Pancreas (tissue), 10 donors: ENCODE measurements around the gene FOS. TPM values are rescaled to one million over a fixed set of nuclear protein-coding genes. Genes with fewer than 3 reads are reported as not detected.

Experiments
- ATAC-seq, 4 donors: fragments of 200-7000 bp; cut with Tn5 transposase; one replicate each; pipeline versions ENCODE4 v1.8.0 to v1.9.1; 2020; ENCODE audit warnings: mild to moderate bottlenecking in 4 of 4, moderate library complexity in 4 of 4
- DNase-seq, 6 donors: peaks; one replicate each; pipeline ENCODE4 v3.0.0-alpha.2; 2020
- FAIRE-seq: peaks from 2 replicates; lab custom pipeline; 2012; peaks lifted over from hg19 to GRCh38; lab: Jason Lieb, UNC
- H3K27ac ChIP-seq, 4 donors: fragments of 200-600 bp; sonication (generic); 1 replicate in 3 of 4; 2 replicates in 1 of 4; pipeline versions ENCODE4 v1.5.0 to v1.8.0; 2020
- H3K27me3 ChIP-seq, 4 donors: fragments of 200-600 bp; one replicate each; pipeline ENCODE4 v1.8.0; 2021
- H3K36me3 ChIP-seq, 3 donors: fragments of 200-600 bp; sonication (generic) in 1 of 3; one replicate each; pipeline versions ENCODE4 v1.5.0 to v1.8.0; 2020 to 2021
- H3K4me1 ChIP-seq, 3 donors: fragments of 200-600 bp; one replicate each; pipeline ENCODE4 v1.8.0; 2021
- H3K4me3 ChIP-seq, 4 donors: fragments of 200-600 bp; sonication (generic) in 2 of 4; one replicate each; pipeline versions ENCODE4 v1.5.0 to v1.8.0; 2020 to 2021
- H3K9me3 ChIP-seq, 4 donors: fragments of 200-600 bp; one replicate each; pipeline ENCODE4 v1.8.0; 2021
- CTCF ChIP-seq, 4 donors: fragments of 200-600 bp; sonication (generic) in 3 of 4; IDR thresholded peaks; one replicate each; pipeline versions ENCODE4 v1.5.0 to v1.8.0; 2021; ENCODE audit warnings: antibody characterized with exemption in 4 of 4
- WGBS, 2 donors: extraction: QIAGEN DNeasy Blood & Tissue Kit; methylation state at CpG; one replicate each; pipeline ENCODE4 v1.1.7; 2013; 5-methylcytosine and 5-hydroxymethylcytosine counted together
- intact Hi-C, 3 donors: fragments of 100-400 bp; cut with DNase I; formaldehyde crosslinking; loops; one replicate each; pipeline versions ENCODE4 v1.11.1 to v1.14.2; 2022
- polyA plus RNA-seq, 2 donors: library from polyadenylated mRNA; stranded (reverse); fragments of 200-250 nt; gene quantifications; one replicate each; pipeline ENCODE4 v1.2.3, GENCODE V29; 2013
- total RNA-seq, 6 donors: library from RNA; stranded (reverse); fragmentation: NEBNext Ultra II Directional in 4 of 6; extraction: Animal tissue kit (Norgen Biotek cat#: 25700) in 4 of 6; gene quantifications; one replicate each; pipeline versions ENCODE4 v1.2.1 to v1.2.4, GENCODE V29; 2021 to 2023
- donor health status: healthy with polysubstance abuse.
- donor health status: DM: no; HTN: no; CAD: no; lungs with moderate emphysema.
- donor health status: DM: no; HTN: no; CAD: no.
- donor health status: control.
- donor health status: control.
- donor health status: Bipolar disorder and iron deficiency.
- donor health status: DM: yes; HTN: yes; CAD: no.
- donor health status: DM: no; HTN: no; CAD: no.
- donor health status: DM: no; HTN: no; CAD: no.
- donor health status: DM: yes; HTN: yes; CAD: no.

The FOS gene
- total and polyA plus RNA-seq, 8 donors: 56.4 to 303 (median 98.2) TPM

- 22 to 27% methylated on average over 4 of the region's 4 CpGs for WGBS, 2 donors
- H3K36me3 ChIP-seq: no peaks in the 10 kb centered on the region
- no peak for FAIRE-seq
- no peak overlapping the region for H3K4me3 ChIP-seq
- H3K4me1 ChIP-seq: peaks cover 0 to 12% (median 0%) of the 10 kb centered on the region in 3 donors
- no peaks in the 10 kb centered on the region for H3K27me3 ChIP-seq
- intact Hi-C loops: no loop called here
- H3K27ac ChIP-seq: no peak overlapping the region
- ATAC-seq: peak in 3 of 4 donors; percentile 59 to 67 (median 59)
- no peak for TF ChIP-seq CTCF (IDR thresholded peaks at IDR 0.05)
- H3K9me3 ChIP-seq: no peaks in the 10 kb centered on the region
- DNase-seq: peak in 3 of 6 donors; percentile 32 to 44 (median 33)
These were observed 36.5 kb downstream of the FOS start for GRCh38 chr14:75315144-75315543.

GRCh38 chr14:75317148-75317547, 38.5 kb downstream of the FOS start:
- H3K4me3 ChIP-seq: no peak overlapping the region
- intact Hi-C loops: no loop called here
- FAIRE-seq (no peak), DNase-seq (no peak), ATAC-seq (no peak)
- H3K27me3 ChIP-seq: no peaks in the 10 kb centered on the region
- peaks cover 0 to 4% (median 0%) of the 10 kb centered on the region in 3 donors for H3K4me1 ChIP-seq
- no peaks in the 10 kb centered on the region for H3K9me3 ChIP-seq
- no peaks in the 10 kb centered on the region for H3K36me3 ChIP-seq
- no peak overlapping the region for H3K27ac ChIP-seq
- TF ChIP-seq CTCF (IDR thresholded peaks at IDR 0.05): no peak
- 75 to 80% methylated on average over 4 of the region's 4 CpGs for WGBS, 2 donors

- intact Hi-C loops: no loop called here
- no peak for ATAC-seq
These were observed 39.7 kb downstream of the FOS start for GRCh38 chr14:75318353-75318752.

GRCh38 chr14:75319021-75319420, 40.4 kb downstream of the FOS start:
- FAIRE-seq (no peak), ATAC-seq (no peak), DNase-seq (no peak)
- peaks cover 0 to 4% (median 0%) of the 10 kb centered on the region in 3 donors for H3K4me1 ChIP-seq
- no peaks in the 10 kb centered on the region for H3K9me3 ChIP-seq
- H3K27ac ChIP-seq: no peak overlapping the region
- H3K36me3 ChIP-seq: no peaks in the 10 kb centered on the region
- H3K4me3 ChIP-seq: no peak overlapping the region
- intact Hi-C loops: no loop called here
- no peaks in the 10 kb centered on the region for H3K27me3 ChIP-seq
- 86 to 91% methylated on average over 2 of the region's 2 CpGs for WGBS, 2 donors
- no peak for TF ChIP-seq CTCF (IDR thresholded peaks at IDR 0.05)

More at GRCh38 chr14:75318353-75318752, 39.7 kb downstream of the FOS start:
- H3K4me1 ChIP-seq: peaks cover 0 to 4% (median 0%) of the 10 kb centered on the region in 3 donors
- H3K27me3 ChIP-seq: no peaks in the 10 kb centered on the region
- DNase-seq (no peak), FAIRE-seq (no peak)
- no peak overlapping the region for H3K4me3 ChIP-seq
- no peak for TF ChIP-seq CTCF (IDR thresholded peaks at IDR 0.05)
- H3K36me3 ChIP-seq: no peaks in the 10 kb centered on the region
- no peaks in the 10 kb centered on the region for H3K9me3 ChIP-seq
- H3K27ac ChIP-seq: no peak overlapping the region

- H3K4me3 ChIP-seq: no peak overlapping the region
- no peaks in the 10 kb centered on the region for H3K36me3 ChIP-seq
- H3K27me3 ChIP-seq: no peaks in the 10 kb centered on the region
- intact Hi-C loops: no loop called here
- no peak for DNase-seq
- 49 to 51% methylated on average over 7 of the region's 7 CpGs for WGBS, 2 donors
- TF ChIP-seq CTCF (IDR thresholded peaks at IDR 0.05): no peak
- no peak overlapping the region for H3K27ac ChIP-seq
- ATAC-seq: no peak
- no peak for FAIRE-seq
- H3K4me1 ChIP-seq: peaks cover 0 to under 1% (median 0%) of the 10 kb centered on the region in 3 donors
- no peaks in the 10 kb centered on the region for H3K9me3 ChIP-seq
These were observed 41.6 kb downstream of the FOS start for GRCh38 chr14:75320196-75320595.
